IPS-11a (cell line): ENCODE measurements around the gene CBX4.

ENCODE experiments used
- H3K4me3 ChIP-seq: one replicate; pipeline ENCODE4 v1.5.1; 2013; ENCODE audit warnings: low read depth, low read length, control low read depth

Gene CBX4

DNA sequence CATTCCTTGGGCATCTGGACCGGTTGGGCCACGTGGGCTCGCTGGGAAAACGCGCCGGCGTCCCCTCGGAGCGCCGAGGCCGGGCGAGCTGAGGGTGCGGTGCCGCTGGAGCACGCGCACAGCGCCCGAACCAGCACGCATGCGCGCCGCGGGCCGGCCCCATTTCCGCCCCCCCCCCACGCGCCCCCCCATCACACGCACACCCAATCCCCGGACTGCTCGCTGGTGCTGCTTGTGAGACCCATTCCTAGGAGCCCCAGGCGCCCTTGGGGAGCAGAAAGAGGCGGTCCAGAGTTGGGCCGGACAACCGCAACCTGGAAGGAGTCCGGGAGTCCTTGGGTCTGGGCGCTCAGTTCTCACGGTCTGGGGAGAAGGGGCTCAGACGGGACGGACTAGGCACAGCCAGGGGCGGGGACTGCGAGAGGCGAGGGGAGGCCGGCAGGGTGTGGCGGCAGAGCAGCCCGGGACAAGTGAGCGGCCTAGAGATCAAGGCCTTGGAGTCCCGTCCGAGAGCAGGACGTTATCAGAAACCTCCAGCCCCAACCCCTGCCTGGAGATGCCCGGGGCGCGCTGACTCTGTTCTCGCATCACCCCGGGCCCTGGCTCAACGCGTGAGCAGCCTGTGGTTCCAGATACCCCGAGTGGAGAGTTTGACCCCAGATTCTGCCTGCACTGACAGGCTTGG, 36.4 kb downstream of the CBX4 start:
- no peak overlapping the region for H3K4me3 ChIP-seq

DNA sequence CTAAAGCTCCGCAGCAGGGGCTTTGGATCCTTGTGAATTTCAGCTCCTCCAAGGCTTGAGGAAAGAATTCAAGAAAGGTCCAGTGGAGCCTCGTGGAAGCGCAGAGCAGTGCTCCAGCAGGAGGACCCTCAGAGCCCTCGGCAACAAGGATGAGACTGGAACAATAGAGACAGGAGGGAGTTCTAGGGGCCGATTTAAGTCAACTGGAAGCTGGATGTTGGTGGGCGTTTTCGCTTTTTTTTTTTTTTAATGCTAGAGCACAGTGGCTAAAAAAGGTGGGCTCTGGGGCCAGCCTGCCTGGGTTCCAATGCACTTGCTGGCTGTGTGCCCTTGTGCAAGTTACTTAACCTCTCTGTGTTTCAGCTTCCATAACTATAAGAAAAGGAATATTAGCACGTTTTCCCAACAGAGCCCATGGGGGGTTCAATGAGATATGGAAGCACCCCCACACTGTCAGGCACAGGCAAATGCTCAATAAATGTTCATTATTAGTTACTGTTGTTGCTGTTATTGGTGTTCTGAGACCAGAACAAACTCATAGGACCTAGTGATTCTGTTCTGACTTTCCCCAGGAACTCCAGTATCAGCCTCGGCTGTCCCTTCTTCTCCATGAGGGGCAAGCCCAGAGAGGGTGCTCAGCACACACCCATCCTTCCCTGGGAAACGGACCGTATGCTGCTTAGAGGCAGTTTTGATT, 37.1 kb downstream of the CBX4 start:
- no peak overlapping the region for H3K4me3 ChIP-seq

DNA sequence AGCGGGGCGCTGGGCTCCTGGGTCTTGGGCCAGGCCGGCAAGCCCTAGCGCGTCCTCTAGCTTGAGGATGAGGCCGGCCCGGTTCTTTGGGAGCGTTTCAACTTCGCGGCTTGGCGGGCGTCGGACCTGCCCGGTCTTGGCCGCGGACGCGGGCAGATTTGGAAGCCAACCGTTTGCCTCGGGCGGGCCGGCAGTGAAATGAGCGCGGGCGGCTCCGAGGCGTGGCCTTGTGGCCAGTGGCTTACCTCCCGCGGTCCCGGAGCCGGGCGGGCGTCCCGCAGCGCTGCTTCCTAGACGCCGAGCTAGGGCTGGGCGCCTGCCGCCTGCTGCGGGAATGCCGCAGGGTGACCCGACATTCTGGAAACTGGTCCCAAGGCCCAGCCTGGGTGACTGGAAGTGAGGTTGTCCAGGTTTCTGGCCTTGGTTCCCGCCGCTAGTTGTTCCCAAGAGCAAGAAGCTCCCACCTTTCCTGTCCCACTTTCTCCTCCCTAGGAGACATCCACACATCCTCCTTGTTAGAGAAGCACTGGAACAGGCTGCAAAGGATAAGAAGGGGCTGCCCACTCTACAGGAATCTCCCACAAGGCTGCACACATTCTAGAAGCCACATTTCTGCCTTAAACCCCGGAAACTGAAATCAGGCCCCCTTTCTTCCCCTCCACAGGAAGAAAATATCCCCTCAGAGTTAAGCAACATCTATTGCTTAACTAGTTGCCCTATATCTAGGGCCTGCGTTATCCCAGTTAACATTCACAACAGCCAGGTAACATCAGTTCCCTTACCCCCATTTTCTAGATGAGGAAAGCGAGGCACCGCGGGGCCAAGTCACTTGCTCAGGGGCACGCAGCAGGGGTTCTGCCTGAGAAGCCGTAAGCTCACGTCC, 37.8 kb downstream of the CBX4 start:
- no peak overlapping the region for H3K4me3 ChIP-seq

DNA sequence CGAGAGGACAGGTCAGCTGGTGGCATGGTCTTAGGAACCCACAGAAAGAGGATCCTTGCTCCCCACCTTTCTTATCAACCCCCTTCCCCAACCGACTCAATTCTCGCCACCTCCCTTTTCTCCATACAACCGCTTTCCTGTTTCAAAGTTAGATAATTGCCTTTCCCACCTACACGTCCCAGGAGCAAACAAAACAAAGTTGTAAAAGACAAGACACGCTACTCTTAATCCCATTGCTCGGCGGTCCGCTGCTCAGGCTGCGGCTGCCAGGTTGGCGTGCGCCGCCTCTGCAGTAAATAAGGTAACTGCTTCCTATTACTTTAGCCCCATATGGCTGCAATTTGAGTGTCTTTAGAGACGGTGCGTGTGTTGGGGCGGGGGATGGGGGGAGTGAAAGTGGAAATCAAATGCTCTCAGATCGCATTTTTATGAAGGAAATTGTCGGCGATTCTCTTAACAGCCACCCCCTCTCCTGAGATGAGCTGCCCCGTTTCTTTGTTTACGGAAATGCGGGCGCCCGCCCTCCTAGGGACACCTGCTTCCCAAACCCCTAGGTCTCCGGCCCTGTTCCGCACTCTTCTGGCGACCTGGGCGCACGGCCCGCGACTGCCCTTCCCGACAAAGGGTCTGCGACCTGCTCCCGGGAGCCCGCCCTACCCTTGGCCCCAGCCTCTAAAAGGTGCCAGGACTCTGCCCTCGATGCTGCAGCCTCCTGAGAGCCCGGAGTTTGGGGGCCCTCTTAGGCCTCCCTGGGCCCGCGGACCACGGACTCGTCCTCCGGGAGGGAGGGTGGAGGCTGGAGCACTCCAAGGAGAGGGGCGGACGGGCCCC, 38.7 kb downstream of the CBX4 start:
- no peak overlapping the region for H3K4me3 ChIP-seq

DNA sequence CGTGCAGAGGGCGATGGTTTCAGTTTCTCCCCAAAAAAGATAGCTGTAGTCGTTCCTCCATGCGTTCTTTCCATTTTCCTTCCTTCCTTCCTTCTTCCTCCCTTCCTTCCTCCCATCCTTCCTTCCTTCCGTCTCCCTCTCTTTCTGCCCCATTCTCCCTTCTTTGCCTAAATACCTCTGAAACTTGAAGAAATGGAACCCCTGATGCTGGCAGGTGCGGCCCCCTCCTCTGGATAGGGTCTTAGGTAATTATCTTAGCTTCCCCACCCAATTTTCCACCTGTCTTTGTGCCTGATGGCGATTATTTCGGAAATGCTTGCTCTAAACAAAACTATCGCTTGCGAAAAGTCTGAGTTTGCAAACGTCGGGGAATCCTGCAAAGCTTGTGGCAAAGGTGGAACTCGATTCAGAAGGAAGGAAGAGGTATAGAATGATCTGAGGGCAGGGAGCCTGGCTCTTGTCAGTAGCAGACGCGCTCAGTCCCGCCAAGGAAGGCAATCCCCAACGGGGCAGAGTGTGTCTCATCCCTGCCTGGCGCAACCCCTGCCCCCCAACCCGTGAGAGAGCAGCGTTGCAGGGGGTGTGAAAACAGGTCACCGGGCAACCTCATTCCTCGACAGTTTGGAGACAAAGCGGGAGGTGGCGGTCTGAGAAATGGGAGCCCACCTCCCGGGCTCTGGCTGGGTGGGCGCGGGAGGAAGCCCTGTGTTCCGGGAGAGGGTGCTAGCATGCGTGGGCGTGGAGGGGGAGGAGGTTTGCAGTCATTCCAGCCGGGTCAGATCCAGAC, 39.5 kb downstream of the CBX4 start:
- H3K4me3 ChIP-seq, result no peak overlapping the region

DNA sequence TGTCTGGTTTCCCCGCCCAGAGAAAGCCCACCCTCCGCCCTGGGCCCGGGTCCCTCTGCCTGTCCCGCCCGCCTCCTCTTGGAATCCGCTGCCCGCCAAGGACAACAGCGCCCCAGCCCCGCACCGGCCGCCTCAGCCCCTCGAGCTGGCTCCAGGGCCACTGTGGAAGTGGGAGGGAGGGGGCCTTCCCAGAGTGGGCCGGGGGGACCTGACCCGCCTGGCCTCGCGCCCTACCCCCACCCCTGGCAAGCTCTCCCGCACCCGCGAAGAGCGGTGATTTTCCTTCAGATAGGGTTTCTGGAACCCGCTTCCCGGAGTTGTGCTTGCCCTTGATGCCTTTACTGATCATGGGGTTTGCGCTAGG, 40.1 kb downstream of the CBX4 start:
- H3K4me3 ChIP-seq, result no peak overlapping the region

DNA sequence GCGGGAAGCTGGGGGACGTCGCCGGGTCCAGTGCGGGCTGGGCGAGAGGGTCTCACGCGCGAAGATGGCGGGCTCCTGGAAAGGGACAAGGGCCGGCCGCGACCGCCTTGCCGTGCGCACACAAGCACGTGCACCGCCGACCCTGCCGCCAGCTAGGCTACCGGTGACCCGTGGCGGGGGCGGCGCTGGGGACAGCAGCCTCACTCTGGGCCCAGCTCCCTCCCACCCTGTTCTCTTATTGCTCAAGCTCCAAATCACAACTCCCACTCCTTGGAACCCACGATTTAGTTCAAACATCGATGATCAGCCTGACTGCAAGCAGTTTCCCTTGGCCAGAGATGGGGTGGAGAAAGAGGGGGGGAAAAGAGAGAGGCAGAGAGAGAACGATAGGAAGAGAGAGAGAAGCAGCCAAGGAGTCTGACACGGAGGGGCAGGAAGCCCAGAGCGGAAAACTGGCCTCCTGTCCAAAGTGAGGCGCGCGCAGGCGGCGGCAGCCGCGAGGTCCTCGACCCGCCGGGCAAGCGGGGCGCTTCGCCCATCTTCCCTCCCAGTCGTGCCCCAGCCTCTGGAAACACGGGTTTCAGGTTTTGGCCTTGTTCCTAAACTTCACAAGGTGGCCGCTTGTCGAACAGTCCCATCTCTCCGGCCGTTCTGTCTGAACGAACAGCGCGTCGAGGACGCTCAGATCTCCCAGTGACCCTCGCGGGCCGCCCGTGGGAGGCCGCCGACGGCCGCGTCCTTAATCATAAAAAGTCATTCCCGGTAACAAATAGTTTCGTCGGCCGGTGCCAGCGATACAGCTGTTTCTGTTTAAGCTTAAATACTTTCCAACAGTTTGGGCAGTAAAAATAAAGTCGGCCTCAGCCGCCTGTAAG, 40.7 kb downstream of the CBX4 start:
- no peak overlapping the region for H3K4me3 ChIP-seq

DNA sequence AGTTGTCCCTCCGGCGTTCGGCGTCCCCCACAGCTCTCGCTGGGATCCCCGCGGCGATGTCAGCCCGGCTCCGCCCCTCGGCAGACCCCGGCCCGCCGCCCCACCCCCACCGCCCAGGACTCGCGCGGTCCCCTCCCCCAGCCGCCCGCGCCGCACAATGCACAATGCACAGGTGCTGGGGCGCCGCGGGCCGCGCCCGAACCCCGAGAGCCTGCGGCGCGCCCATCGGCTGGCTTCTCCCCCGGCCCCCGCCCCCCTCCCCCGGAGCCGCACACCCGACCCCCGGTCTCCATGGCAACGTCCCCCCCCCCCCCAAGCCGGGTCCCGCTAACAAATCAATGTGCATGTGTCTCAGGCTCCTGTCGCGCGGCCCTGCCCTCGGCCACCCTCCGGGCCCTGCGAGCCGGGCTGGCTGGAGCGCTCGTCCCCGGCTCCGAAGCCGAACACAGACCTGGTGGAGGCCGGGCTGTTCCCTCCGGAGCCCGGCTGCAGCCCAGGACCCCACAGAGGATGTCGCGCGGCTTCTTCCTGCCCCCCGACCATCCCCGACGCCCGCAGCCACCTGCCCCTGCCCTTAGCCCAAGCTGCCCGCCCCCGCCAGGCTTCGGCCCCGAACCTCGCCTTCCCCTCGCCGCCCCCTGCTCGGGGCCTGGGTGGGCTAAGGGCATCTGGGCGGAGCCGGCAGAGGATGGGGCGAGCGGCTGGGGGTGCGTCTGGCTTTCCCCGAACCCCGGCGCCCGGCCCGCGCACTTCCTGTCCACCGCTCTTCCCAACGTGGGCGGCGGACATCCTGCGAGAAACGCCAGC, 41.5 kb downstream of the CBX4 start:
- peak overlapping the region; percentile 17 for H3K4me3 ChIP-seq

DNA sequence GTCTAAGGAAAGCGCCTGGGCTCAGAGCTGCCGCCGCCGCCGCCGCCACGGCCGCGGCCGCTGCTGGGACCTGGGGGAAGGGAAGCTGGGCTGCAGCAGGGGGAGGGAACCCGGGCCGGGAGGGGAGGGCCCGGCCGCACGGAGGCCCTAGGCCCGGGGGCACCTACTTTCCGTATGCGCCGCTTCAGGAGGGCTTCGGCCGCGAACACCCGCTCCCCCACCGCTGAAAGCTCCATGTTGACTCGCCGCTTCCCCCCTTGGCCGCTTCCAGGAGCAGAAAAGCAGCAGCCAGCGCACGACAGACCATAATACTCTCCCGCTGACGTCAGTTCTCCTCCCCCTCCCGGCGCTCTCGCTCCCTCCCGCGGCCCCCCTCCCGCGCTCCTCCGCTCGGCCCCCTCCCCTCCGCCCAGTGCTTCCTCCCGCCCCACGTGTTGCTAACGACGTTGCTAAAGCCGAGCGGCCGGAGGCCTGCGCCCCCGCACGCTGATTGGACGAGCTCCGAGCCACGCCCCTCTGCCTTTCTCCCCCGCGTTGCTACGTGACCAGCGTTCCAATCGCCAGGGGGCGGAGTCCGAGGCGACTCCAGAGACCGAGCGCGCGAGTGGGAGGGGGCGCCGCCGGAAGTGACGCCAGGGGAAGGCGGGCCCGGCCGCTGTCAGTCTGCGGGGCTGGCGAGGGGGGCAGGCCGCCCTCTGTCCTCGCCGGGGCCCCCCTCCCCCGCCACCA, 42.3 kb downstream of the CBX4 start, which contains the start of gene CBX8:
TSS of gene CBX8 (minus strand) at position 315 of the 729 bp plus-strand sequence. CDS start at position 236, 79 bp downstream.
- peak within 1 kb of the TSS; percentile 61 for H3K4me3 ChIP-seq

DNA sequence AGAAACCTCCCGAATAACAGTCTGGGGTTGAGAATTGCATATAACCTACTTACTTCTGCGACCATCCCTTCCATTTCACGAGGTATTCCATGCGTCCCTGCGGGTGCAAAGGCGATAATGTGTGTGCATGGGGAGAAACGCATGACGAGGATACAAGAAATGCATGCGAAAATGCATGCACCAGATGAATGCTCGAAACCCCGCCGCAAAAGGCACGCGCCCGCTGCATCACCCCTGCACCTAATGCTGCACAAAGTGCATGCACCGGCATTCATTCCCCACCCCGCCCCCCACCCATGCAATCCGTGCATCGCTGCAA, 42.8 kb downstream of the CBX4 start:
- H3K4me3 ChIP-seq, result peak overlapping the region; percentile 61

DNA sequence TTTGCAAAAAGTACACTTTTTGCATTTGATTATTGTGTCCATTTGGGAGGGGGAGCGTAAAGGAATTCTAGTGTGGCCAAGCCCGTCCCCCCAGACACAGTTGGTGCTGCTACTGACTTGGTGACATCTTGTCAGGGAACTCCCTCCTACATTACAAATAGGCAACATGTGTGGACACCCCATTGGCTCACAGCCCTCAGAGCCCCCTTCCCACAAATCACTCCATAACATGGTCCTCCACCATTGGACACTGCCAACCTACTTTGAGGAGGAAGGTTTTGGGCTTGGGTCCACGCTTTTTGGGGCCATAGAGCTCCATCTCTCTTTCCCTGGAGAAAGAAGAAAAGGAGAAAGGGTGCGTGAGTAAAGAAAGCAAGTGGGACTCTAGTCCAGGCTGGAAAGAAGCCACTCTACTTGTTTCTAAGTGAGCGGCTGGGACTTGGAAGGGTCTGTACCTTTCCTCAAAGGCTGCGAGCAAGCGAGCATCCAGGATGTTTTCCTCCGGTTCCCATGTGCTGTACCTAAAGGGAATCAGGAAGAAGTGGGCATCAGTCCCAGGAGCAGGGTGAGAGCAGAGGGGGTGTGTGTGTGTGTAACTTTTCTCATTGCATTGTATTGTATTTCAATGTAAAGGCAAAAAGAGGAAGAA, 43.3 kb downstream of the CBX4 start:
- H3K4me3 ChIP-seq, result no peak overlapping the region

DNA sequence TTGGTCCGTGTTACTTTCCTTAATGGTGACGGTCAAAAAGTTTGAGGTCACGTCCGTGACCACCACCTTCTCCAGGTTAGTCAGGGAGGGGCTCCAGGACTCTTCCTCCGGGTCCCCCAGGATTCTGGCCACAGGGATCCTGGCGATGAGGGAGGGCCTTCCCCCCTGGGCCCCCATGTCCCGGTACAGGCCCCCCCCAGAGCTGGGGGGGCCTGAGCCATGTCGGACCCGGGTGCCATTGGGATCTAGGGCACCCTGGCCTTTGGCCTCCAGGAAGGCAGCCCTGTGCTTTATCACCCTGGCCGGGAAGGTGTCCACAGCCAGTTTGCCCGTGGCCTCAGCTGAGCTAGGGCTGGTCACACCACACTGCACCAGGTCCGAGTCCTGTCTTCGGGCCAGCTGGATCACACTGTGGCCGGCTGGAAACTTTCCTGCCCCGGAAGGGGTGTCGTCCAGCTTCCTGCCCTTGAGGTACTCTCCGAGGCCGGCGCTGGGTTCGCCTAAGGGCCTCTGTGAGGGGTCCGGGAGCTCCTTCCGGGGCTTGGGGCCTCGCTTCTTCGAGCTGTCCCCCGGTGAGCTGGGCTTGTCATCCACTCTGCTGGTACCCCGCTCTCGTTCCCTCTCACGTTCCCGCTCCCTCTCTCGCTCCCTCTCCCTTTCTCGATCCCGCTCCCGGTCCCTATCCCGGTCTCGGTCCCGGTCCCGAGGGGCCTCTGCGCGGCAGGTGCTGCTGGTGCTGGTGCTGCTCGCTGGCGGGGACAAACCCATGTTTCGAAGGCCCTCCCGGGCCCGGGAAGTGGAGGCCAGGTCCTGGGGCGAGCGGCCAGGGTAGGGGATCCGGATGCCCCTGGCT, 44.4 kb downstream of the CBX4 start:
- no peak overlapping the region for H3K4me3 ChIP-seq

DNA sequence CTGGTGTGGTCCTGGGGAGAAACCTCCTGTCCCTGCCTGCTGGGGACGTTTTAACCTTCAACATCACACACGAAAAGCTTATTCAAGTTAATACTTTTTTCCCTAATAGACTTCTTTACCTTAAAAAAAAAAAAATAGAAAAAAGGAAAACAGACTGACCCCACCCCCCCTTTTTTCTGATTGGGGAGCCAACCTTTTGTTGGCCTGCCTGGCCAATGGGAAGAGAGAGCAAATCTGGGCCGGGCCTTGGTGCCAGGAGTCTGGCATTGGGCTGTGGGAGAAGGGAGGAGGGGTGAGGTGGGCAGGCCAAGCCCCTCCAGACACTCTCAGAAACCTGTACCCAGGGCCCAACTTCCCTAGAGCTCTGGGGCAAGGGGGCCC, 45.3 kb downstream of the CBX4 start:
- no peak overlapping the region for H3K4me3 ChIP-seq

DNA sequence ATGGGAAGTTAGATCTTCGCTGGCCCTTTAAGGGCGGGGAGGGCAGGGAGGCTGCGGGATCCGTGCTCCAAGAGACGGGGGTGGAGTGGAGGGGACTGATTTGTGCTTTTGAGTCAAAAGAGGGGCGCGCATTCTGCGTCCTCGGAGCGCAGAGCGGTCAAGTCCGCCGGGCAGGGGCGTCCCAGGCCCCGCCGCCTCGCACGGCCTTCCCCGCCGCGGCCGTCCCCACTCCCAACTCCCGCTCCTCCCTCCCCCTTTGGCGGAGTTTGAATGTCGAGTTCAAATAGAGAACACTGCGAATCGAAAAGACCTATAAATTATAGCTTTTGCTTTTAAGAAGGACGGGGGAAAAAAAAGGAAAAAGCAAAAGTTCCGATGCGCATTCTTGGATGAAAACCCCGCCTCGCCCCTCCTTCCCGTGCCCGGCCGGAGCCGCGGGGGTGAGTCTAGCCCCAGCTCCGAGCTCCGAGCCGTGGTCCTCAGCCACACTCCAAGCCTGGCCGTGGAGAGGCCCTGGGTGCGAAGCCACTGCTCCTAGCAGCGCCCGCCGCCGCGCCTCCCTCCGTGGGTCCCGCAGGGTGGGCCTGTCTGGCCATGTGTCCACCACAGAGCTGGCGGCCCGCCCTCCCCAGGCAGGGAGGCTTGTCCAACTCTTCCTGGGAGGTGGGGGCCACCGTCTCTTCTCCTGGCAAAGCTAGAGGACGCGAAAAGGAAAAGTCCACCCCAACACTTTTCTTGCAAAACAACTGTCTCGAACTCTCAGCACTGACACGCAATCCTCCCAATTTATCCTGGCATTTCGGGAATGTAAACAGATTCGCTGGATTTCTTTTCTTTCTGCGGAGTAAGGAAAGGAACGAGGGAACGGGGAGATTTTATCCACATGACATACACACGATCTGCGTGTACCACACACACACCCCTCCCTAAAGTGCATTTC, 46.0 kb downstream of the CBX4 start:
- peak overlapping the region; percentile 8 for H3K4me3 ChIP-seq

DNA sequence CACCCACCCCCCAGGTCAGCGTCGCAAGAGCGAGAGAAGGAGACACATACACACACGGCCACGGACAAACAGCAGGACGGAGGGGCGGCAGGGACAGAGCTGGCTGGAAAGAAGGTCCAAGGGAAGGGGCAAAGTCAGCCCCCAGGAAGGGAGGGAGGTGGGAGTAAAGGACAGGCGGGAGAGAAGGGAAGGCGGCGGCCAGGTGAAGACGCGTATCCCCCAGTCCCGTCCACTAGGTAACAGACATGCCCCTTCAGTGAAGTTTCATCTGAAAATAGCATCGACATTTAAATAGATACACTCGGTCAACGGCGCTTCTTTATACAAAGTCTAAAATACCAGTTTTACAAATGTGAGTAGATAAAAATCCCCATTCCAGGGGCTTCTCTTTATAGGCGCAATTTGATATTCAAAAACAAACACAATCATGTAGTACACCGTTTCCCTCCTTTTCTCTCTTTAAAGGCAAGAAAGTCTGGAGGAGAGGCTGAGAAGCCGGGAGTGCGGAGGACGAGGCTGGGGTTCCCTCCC, 46.8 kb downstream of the CBX4 start:
- no peak overlapping the region for H3K4me3 ChIP-seq
